BE2C (cell line): ENCODE results near the gene ZNF469.

ENCODE experiments used
- DNase-seq: peaks from one replicate; pipeline ENCODE4 v3.0.0-alpha.2; 2020
- H3K27me3 ChIP-seq: fragments of 250-450 bp; sonication (Bioruptor Pico); 2 replicates; pipeline ENCODE4 v1.5.1; 2020; ENCODE audit warnings: mild to moderate bottlenecking
- H3K36me3 ChIP-seq: fragments of 250-450 bp; sonication (Bioruptor Pico); 2 replicates; pipeline ENCODE4 v1.5.1; 2020; ENCODE audit warnings: mild to moderate bottlenecking
- H3K4me1 ChIP-seq: fragments of 250-450 bp; sonication (Bioruptor Pico); 2 replicates; pipeline ENCODE4 v1.5.1; 2020
- H3K4me3 ChIP-seq: 2 replicates; pipeline ENCODE4 v1.5.1; 2011; ENCODE audit warnings: low read depth, low read length
- H3K9me3 ChIP-seq: fragments of 250-450 bp; sonication (Bioruptor Pico); 2 replicates; pipeline ENCODE4 v1.5.1; 2020
- TF ChIP-seq, protein P1 (sequence below): IDR thresholded peaks from 2 replicates; pipeline ENCODE4 v1.5.1; 2012; ENCODE audit warnings: mild to moderate bottlenecking, low read depth, low read length

Gene ZNF469

GRCh38 chr16:88392111-88392510 lies 9.4 kb downstream of the ZNF469 start:
- Histone ChIP-seq H3K27me3 (peaks cover 40% of the 10 kb centered on the region), H3K9me3 (no peaks in the 10 kb centered on the region), H3K4me1 (no peaks in the 10 kb centered on the region), H3K4me3 (no peak overlapping the region), H3K36me3 (no peaks in the 10 kb centered on the region)
- TF ChIP-seq, protein P1, sequence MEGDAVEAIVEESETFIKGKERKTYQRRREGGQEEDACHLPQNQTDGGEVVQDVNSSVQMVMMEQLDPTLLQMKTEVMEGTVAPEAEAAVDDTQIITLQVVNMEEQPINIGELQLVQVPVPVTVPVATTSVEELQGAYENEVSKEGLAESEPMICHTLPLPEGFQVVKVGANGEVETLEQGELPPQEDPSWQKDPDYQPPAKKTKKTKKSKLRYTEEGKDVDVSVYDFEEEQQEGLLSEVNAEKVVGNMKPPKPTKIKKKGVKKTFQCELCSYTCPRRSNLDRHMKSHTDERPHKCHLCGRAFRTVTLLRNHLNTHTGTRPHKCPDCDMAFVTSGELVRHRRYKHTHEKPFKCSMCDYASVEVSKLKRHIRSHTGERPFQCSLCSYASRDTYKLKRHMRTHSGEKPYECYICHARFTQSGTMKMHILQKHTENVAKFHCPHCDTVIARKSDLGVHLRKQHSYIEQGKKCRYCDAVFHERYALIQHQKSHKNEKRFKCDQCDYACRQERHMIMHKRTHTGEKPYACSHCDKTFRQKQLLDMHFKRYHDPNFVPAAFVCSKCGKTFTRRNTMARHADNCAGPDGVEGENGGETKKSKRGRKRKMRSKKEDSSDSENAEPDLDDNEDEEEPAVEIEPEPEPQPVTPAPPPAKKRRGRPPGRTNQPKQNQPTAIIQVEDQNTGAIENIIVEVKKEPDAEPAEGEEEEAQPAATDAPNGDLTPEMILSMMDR: no peak
- no peak for DNase-seq

- TF ChIP-seq, protein P1: no peak
- Histone ChIP-seq H3K4me3 (no peak overlapping the region), H3K36me3 (no peaks in the 10 kb centered on the region), H3K9me3 (no peaks in the 10 kb centered on the region), H3K27me3 (peaks cover 40% of the 10 kb centered on the region), H3K4me1 (no peaks in the 10 kb centered on the region)
- no peak for DNase-seq
Measured at GRCh38 chr16:88392616-88393015, 9.9 kb downstream of the ZNF469 start.

DNA sequence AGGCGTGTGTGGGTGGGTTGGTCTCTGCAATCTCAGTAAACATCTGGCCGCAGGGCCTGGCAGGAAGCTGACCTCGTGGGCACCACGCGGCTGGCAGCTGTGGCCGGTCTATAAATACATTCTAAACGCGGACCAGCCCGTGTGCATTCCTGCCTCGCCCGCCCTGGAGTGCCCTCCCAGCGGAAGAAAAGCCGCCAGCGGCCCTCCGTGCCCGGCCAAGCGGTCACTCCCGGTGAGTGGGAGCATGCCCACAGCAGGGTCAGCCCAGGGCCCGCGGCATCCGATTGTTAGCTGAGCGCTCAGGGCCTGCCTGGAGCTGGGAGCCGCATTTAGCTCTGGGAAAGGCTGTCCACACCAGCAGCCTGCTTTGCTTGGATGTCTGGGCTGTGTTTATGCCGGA lies 10.3 kb downstream of the ZNF469 start:
- no peaks in the 10 kb centered on the region for H3K36me3 ChIP-seq
- peaks cover 38% of the 10 kb centered on the region for H3K27me3 ChIP-seq
- no peaks in the 10 kb centered on the region for H3K4me1 ChIP-seq
- DNase-seq: no peak
- H3K4me3 ChIP-seq: no peak overlapping the region
- H3K9me3 ChIP-seq: no peaks in the 10 kb centered on the region
- TF ChIP-seq, protein P1: no peak

- TF ChIP-seq, protein P1: no peak
- Histone ChIP-seq H3K9me3 (no peaks in the 10 kb centered on the region), H3K36me3 (no peaks in the 10 kb centered on the region), H3K4me1 (no peaks in the 10 kb centered on the region), H3K4me3 (no peak overlapping the region), H3K27me3 (peaks cover 35% of the 10 kb centered on the region)
- no peak for DNase-seq
Measured at GRCh38 chr16:88393571-88393970, 10.8 kb downstream of the ZNF469 start.

DNA sequence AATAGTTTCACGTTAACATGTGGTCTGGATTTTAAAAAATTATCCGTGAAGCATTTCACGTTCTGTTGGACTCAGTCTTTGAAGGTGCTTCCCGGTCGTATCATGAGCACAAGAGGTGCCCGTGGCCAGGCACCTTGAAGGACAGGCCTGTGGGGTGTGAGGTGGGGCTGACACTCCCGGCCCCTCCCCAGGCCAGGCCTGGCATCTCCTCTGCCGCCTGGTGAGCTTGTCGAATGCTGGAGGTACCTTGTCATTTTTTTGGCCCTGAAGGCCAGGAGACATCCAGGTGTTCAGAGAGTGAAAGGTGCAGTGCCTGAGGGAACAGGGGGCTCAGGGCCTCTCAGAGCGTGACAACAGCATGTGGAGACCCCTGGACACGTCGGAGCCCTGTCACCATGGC lies 11.7 kb downstream of the ZNF469 start:
- Histone ChIP-seq H3K4me3 (no peak overlapping the region), H3K27me3 (peaks cover 31% of the 10 kb centered on the region), H3K9me3 (no peaks in the 10 kb centered on the region), H3K4me1 (no peaks in the 10 kb centered on the region), H3K36me3 (no peaks in the 10 kb centered on the region)
- DNase-seq: no peak
- TF ChIP-seq, protein P1: no peak

DNA sequence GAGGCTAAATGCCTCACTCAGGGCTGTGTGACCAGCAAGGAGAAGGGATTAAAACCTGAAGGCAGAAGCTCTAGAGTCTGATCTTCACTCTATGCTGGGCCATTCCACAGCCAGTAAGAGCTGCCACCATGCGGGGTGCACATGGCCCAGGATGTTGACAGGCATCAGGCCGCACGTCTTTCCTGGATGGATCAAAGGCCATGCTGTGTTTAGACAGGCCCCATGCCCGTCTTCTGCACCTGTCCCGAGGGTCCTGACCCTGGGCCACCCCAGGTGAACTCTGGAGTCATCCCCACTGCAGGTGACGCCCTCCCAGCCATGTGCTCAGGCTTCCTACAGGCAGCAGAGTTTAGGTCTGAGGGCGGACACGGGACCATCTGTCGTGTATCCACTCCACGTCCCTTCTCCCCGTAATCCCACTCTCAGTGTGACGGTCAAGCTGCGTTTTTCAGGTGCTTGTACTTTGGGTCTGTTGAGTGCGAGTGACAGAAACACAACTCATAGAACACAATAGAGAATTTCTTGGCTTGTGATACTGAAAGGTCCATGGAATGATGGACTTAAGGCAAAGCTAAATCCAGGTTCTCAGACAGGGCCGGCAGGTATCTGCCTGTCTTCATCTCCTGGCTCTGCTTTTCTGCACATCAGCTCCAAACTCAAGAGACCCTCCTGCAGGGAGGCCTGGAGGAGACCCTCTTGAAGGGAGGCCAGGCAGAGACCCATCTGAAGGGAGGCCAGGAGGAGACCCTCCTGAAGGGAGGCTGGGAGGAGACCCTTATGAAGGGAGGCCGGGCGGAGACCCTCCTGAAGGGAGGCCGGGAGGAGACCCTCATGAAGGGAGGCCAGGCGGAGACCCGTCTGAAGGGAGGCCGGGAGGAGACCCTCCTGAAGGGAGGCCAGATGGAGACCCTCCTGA lies 13.2 kb downstream of the ZNF469 start:
- H3K4me3 ChIP-seq: no peak overlapping the region
- no peaks in the 10 kb centered on the region for H3K36me3 ChIP-seq
- no peak for DNase-seq
- H3K4me1 ChIP-seq: no peaks in the 10 kb centered on the region
- peaks cover 28% of the 10 kb centered on the region for H3K27me3 ChIP-seq
- no peaks in the 10 kb centered on the region for H3K9me3 ChIP-seq
- TF ChIP-seq, protein P1: no peak
